NCI-H1694 treated with DMSO at 0.1 percent for 48 hours (cell line): ENCODE data around the gene PIGM.

Source experiments
- DNase-seq: peaks from one replicate; lab custom pipeline; 2025; lab: John Stamatoyannopoulos, UW

Gene PIGM

GRCh38 chr1:160022330-160023310 is 9.2 kb downstream of the PIGM start:
- no peak for DNase-seq

- no peak for DNase-seq
Measured at GRCh38 chr1:160021376-160022074, 10.3 kb downstream of the PIGM start.

GRCh38 chr1:160020196-160020595 is 11.6 kb downstream of the PIGM start:
- DNase-seq = no peak

- no peak for DNase-seq
Measured at GRCh38 chr1:160018900-160019299, 12.9 kb downstream of the PIGM start.

GRCh38 chr1:160018347-160018746 is 13.4 kb downstream of the PIGM start:
- DNase-seq = no peak

GRCh38 chr1:160017592-160017991 is 14.2 kb downstream of the PIGM start:
- no peak for DNase-seq

- DNase-seq = no peak
Measured at GRCh38 chr1:160011781-160012180, 20.0 kb downstream of the PIGM start.

GRCh38 chr1:160009801-160010200 is 22.0 kb downstream of the PIGM start:
- DNase-seq = no peak

DNA sequence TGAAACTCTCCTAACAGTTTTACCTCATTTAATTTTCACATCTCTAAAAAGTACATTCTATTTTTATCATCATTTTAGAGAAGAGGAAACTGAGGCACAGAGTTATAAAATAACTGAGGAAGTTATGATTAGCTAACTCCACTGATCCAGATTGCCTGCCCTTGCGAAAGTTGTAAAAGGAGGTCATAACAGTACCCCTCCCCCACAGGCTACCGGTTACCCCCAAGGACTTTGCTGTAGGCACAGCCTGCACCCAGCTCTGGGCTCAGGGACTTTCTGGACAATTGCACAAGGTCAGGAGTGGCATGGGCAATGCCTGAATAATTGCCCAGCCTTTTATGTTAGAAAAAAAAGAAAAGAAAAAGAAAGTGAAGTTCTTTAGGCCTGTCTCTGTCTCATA is 22.7 kb downstream of the PIGM start:
- no peak for DNase-seq

GRCh38 chr1:160007577-160008200 is 24.1 kb downstream of the PIGM start:
- DNase-seq = peak; percentile 41

- peak; percentile 65 for DNase-seq
Measured at GRCh38 chr1:160006312-160006940, 25.4 kb downstream of the PIGM start.

GRCh38 chr1:160005070-160005469 is 26.7 kb downstream of the PIGM start:
- no peak for DNase-seq

- DNase-seq = no peak
Measured at GRCh38 chr1:160004425-160004824, 27.4 kb downstream of the PIGM start.

DNA sequence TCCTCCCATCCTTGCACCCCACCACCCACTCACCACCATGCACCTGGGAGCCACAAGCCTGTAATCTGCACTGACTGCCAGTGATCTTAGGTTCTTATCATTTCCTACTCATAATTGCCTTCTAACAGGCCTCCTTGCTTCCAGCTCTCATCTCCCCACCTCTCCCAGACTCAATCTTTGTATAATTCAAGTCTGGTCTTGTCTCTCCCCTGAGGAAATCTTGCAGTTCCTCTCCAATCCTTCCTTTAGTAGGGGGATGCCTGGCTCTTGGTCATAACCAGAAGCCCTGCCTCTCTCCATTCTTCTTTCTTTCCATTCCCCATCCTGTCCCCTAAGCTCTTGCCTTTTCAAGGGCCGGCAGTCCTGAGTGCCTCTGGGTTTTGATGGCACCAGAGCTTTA is 27.8 kb downstream of the PIGM start:
- DNase-seq = no peak

DNA sequence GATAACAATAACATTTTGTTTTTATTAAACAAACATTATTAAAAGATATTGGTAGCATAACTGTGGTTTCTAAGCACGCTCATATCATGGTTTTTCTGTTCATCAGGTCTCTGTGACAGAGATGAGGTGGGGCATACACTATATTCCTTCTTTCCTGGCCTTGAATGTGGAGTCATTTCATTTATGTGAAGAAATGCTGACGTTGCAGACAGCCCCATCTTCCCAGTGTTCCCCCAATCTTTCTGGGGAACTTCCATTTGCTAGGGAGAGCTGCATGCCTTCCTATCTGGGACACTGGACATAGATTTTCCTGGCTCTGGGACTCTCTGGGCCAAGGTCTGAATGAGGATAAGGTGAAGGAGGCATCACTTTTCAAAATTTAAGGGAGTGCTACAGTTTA is 30.4 kb downstream of the PIGM start:
- no peak for DNase-seq

GRCh38 chr1:159999204-159999603 is 32.6 kb downstream of the PIGM start:
- DNase-seq = no peak

GRCh38 chr1:159996653-159997052 is 35.1 kb downstream of the PIGM start:
- no peak for DNase-seq

DNA sequence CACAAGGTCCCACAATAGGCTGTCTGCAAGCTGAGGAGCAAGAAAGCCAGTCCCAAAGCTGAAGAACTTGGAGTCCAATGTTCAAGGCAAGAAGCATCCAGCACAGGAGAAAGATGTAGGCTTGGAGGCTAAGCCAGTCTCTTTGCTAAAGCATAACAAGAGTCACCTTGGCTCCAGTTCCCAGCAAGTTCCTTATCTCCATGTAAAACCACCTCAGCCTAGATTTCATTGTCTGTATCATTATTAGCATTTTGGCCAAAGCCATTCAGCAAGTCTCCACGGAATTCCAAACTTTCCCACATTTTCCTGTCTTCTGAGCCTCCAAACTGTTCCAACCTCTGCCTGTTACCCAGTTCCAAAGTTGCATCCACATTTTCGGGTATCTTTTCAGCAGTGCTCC is 36.9 kb downstream of the PIGM start:
- DNase-seq = no peak

- no peak for DNase-seq
Measured at GRCh38 chr1:159993911-159994310, 37.9 kb downstream of the PIGM start.

DNA sequence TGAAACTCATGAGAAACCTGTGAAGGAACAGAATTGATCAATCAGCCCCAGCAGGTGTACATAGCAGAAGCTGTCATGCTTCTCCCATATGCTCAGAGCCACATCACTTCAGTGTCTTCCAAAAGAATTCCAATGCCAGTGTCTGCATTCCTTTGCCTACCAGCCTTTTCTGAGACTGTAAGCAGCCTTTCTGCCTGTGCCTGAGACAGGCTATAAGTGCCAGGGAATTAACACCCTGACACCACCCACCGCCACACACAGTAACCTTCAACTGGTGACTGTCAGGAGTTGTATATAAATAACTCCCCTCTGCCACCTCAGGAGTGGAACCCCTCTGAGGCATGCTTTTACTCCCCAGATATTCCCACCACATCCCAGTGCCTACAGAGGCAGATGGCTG is 39.6 kb downstream of the PIGM start:
- DNase-seq = no peak

- DNase-seq = no peak
Measured at GRCh38 chr1:159991513-159991912, 40.3 kb downstream of the PIGM start.

DNA sequence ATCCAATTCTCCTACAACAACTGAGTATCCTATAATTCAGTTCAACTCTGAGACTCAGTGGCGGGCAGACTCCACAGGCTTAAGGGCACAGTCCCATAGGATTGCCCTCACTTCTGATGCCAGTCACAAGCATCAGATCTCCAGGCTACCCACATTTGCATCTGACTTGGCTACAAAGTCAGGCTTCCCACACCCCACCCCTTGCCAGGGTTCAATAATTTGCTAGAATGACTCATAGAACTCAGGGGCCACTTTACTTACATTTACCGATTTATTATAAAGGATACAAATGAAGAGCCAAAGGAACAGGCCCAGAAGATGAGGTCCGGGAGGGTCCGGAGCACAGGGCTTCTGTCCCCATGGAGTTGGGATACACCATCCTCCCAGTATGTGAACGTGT is 41.8 kb downstream of the PIGM start:
- DNase-seq = no peak
